Fibroblast of lung (primary cell): Measurements from ENCODE around the gene LIPM. TPM values are rescaled to one million over a fixed set of nuclear protein-coding genes. Genes with fewer than 3 reads are reported as not detected.
"Not testable (repeated sequence)": the region's sequence is repeated elsewhere in the genome, so short reads cannot be mapped to it uniquely, and the experiment has no call there.

Experiments
- DNase-seq, 2 donors: peaks; one replicate each; pipeline versions ENCODE4 v3.0.0 to v3.0.0-alpha.2; 2010; ENCODE audit warnings: low read depth in 2 of 2
- H2AFZ ChIP-seq: 2 replicates; pipeline ENCODE4 v1.5.1; 2012; ENCODE audit warnings: low read length, control low read depth, inconsistent platforms
- H3K27ac ChIP-seq: 2 replicates; pipeline ENCODE4 v1.5.1; 2011; ENCODE audit warnings: low read length, control low read depth; ENCODE audit not compliant: insufficient read depth
- H3K27me3 ChIP-seq: 2 replicates; pipeline ENCODE4 v1.5.1; 2011; ENCODE audit warnings: mild to moderate bottlenecking, low read length; ENCODE audit not compliant: control insufficient read depth, insufficient read depth
- H3K36me3 ChIP-seq: 2 replicates; pipeline ENCODE4 v1.5.1; 2011; ENCODE audit warnings: low read length; ENCODE audit not compliant: control insufficient read depth, insufficient read depth
- H3K4me1 ChIP-seq: 2 replicates; pipeline ENCODE4 v1.5.1; 2011; ENCODE audit warnings: low read length; ENCODE audit not compliant: control insufficient read depth, insufficient read depth; ENCODE audit errors: extremely low read depth
- H3K4me2 ChIP-seq: 2 replicates; pipeline ENCODE4 v1.5.1; 2011; ENCODE audit warnings: low read length, control low read depth; ENCODE audit not compliant: insufficient read depth; ENCODE audit errors: extremely low read depth
- H3K4me3 ChIP-seq, 4 experiments: fragments of 200-600 bp in 1 of 4; sonication (generic) in 1 of 4; replicated peaks in 1 of 4; 2 replicates each; pipeline ENCODE4 v1.5.1; 2011 to 2016; ENCODE audit warnings: low read length in 4 of 4, low read depth in 3 of 4, mild to moderate bottlenecking in 3 of 4, control low read depth in 2 of 4, inconsistent platforms in 1 of 4, mixed read lengths in 1 of 4; ENCODE audit not compliant: insufficient read depth in 1 of 4; ENCODE audit errors: control extremely low read depth in 1 of 4
- H3K79me2 ChIP-seq: 2 replicates; pipeline ENCODE4 v1.5.1; 2012; ENCODE audit warnings: mild to moderate bottlenecking, low read length, inconsistent platforms; ENCODE audit not compliant: control insufficient read depth, insufficient read depth
- H3K9ac ChIP-seq: 2 replicates; pipeline ENCODE4 v1.5.1; 2011; ENCODE audit warnings: mild to moderate bottlenecking, low read length, control low read depth; ENCODE audit not compliant: insufficient read depth
- H3K9me3 ChIP-seq: 2 replicates; pipeline ENCODE4 v1.5.1; 2012; ENCODE audit warnings: low read depth, low read length; ENCODE audit not compliant: control insufficient read depth, insufficient read depth
- H4K20me1 ChIP-seq: 2 replicates; pipeline ENCODE4 v1.5.1; 2011; ENCODE audit warnings: low read length; ENCODE audit not compliant: control insufficient read depth, insufficient read depth; ENCODE audit errors: extremely low read depth
- EZH2 ChIP-seq: IDR thresholded peaks from 2 replicates; pipeline ENCODE4 v1.5.1; 2012; ENCODE audit warnings: low read length, control low read depth, mild to moderate bottlenecking; ENCODE audit errors: missing control alignments
- polyA plus RNA-seq, 2 donors: library from polyadenylated mRNA; depleted of rRNA in 1 of 2; stranded (reverse) in 1 of 2; unstranded in 1 of 2; fragments of >200 nt; gene quantifications; 2 replicates each; pipeline ENCODE4 v1.2.1, GENCODE V29; 2011 to 2012; ENCODE audit warnings: missing spikeins in 1 of 2
- total RNA-seq: library from RNA; depleted of rRNA; stranded (reverse); fragments of >200 nt; gene quantifications from 2 replicates; pipeline ENCODE4 v1.2.1, GENCODE V29; 2014
- TF ChIP-seq, protein P1 (sequence below), 2 donors: IDR thresholded peaks in 1 of 2; conservative IDR thresholded peaks in 1 of 2; 1 replicate in 1 of 2; 2 replicates in 1 of 2; pipeline ENCODE4 v1.5.1; 2011 to 2012; ENCODE audit warnings: low read length in 2 of 2, control low read depth in 1 of 2, inconsistent platforms in 1 of 2, low read depth in 1 of 2, mild to moderate bottlenecking in 1 of 2

LIPM gene
- total and polyA plus RNA-seq, 2 donors (not counting 1 experiment from before 2014, with no cell fraction given), result not detected

DNA sequence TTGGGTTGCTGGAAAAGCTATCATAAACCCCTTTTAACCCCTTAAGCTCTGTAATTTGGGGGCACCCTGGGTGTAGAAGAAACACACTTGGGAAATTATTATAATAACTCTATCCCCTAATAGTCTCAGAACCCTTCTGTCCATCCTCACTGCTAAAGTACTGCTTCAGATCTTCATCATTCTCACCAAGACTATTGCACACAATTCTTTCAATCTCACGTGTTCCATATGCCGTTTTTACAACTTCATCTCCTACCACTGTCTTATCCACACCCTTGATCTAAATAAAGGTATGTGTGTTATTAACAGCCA lies 33.3 kb downstream of the LIPM start:
- Histone ChIP-seq H3K4me2 (no peak overlapping the region), H3K4me1 (no peaks in the 10 kb centered on the region), H3K9ac (no peak overlapping the region), H2AFZ (no peak overlapping the region), H3K9me3 (no peaks in the 10 kb centered on the region), H3K4me3 (no peak overlapping the region), H3K27me3 (no peaks in the 10 kb centered on the region), H3K36me3 (no peaks in the 10 kb centered on the region), H3K27ac (no peak overlapping the region), H3K79me2 (no peaks in the 10 kb centered on the region), H4K20me1 (no peaks in the 10 kb centered on the region)
- DNase-seq, result no peak
- TF ChIP-seq, protein P1, sequence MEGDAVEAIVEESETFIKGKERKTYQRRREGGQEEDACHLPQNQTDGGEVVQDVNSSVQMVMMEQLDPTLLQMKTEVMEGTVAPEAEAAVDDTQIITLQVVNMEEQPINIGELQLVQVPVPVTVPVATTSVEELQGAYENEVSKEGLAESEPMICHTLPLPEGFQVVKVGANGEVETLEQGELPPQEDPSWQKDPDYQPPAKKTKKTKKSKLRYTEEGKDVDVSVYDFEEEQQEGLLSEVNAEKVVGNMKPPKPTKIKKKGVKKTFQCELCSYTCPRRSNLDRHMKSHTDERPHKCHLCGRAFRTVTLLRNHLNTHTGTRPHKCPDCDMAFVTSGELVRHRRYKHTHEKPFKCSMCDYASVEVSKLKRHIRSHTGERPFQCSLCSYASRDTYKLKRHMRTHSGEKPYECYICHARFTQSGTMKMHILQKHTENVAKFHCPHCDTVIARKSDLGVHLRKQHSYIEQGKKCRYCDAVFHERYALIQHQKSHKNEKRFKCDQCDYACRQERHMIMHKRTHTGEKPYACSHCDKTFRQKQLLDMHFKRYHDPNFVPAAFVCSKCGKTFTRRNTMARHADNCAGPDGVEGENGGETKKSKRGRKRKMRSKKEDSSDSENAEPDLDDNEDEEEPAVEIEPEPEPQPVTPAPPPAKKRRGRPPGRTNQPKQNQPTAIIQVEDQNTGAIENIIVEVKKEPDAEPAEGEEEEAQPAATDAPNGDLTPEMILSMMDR (conservative IDR thresholded peaks at IDR 0.05 in 1 of 2, IDR thresholded peaks at IDR 0.05 in 1 of 2; ENCODE audit: low read depth in 1 of 2, low read length in 2 of 2), result no peak
- no peak for TF ChIP-seq EZH2

DNA sequence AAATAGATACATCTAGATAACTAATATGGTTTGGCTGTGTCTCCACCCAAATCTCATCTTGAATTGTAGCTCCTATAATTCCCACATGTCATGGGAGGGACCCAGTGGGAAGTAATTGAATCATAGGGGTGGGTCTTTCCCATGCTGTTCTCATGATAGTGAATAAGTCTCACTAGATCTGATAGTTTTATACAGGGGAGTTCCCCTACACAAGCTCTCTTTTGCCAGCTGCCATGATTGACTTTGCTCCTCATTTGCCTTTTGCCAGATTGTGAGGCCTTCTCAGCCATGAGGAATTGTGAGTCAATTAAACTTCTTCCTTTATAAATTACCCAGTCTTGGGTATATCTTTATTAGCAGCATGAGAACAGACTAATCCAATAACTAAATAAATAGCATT lies 35.1 kb downstream of the LIPM start:
- DNase-seq, H3K4me1 ChIP-seq, H3K27ac ChIP-seq, H4K20me1 ChIP-seq, H3K79me2 ChIP-seq, H3K9ac ChIP-seq, H3K4me3 ChIP-seq, H2AFZ ChIP-seq, H3K36me3 ChIP-seq, H3K27me3 ChIP-seq, H3K4me2 ChIP-seq, H3K9me3 ChIP-seq: not testable (repeated sequence)

DNA sequence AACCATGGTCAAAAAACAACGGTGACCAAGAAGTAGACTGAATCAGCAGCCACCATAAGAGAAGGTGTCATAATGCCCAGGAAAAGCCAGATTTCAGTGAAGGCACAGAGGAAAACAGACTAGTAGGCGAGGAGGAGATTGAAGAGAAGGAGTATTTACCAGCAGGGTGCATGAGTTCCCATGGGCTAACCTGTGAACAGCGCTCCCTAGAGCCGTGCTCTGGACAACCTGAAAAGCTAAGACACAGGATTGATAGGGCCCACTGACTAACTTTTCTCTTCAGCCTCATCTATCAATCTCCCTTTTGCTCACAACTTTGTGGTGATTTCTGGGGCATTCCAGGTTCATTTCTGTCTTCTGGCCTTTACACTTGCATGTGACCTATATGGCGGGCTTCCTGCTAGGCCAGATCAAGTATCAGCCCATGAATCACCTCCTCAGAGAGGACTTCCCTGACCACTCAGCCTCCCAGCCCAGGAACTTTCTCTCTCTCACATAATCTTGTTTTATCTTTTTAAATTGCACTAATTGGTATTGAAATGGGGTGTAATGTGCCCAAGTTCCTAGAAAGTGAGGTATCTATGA lies 36.3 kb downstream of the LIPM start:
- Histone ChIP-seq H3K79me2 (no peaks in the 10 kb centered on the region), H4K20me1 (no peaks in the 10 kb centered on the region), H3K4me2 (no peak overlapping the region), H2AFZ (no peak overlapping the region), H3K36me3 (no peaks in the 10 kb centered on the region), H3K9ac (no peak overlapping the region), H3K9me3 (no peaks in the 10 kb centered on the region), H3K4me3 (no peak overlapping the region), H3K27ac (no peak overlapping the region), H3K27me3 (no peaks in the 10 kb centered on the region), H3K4me1 (no peaks in the 10 kb centered on the region)
- DNase-seq, result no peak
- TF ChIP-seq, protein P1 (conservative IDR thresholded peaks at IDR 0.05 in 1 of 2, IDR thresholded peaks at IDR 0.05 in 1 of 2; ENCODE audit: low read depth in 1 of 2, low read length in 2 of 2), result no peak
- no peak for TF ChIP-seq EZH2
